ENCODE data around the gene ZNF787. TPM values are rescaled to one million over a fixed set of nuclear protein-coding genes. Genes with fewer than 3 reads are reported as not detected.

Gene ZNF787
- total and polyA plus RNA-seq, 2 of the 8 experiments (the other 6 are each of a cell fraction or from before 2014, with no cell fraction given) = 19.7 to 56.0 TPM

DNA sequence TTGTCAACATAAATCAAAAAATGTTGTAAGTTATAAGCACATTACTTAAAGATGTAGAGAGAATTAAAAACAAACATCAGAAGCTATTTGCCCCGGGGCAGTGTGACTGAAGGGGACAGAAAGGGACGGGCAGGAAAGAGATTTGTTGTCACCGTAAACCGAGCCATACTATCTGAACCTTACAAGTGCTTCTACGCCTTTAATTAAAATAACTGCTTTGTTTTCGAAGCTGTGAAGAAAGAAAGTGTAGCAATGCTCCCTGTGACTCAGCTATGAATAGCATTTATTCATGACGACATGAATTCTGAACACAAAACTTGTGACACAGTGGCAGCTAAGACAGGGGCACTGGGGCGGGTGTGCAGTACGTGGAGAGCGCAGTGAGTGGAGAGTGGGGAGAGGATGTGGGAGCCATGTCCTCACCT is 30.0 kb downstream of the ZNF787 start:
- POLR2A ChIA-PET (ENCODE audit: partially characterized antibody) = interaction anchor here (0.7 to 3.6 kb wide), 4 partner anchors 10 to 17 kb away, joined by 3 to 15 read pairs (median 3); no protein-coding TSS in a partner anchor
- no peak overlapping the region for H3K4me3 ChIP-seq (ENCODE audit: extremely low read depth in 1 of 4, insufficient read depth in 2 of 4, low read depth in 3 of 4, low read length in 4 of 4)

More for the DNA sequence above, 30.0 kb downstream of the ZNF787 start:
- Histone ChIP-seq H3K79me2 (ENCODE audit: control insufficient read depth in 1 of 2, insufficient read depth in 2 of 2, low read length in 2 of 2) (peaks cover 0 to 56% of the 10 kb centered on the region in 2 experiments; a peak in 2 of 4 replicates), H2BK120ac (replicated peaks; ENCODE audit: low read depth, low read length) (no peak overlapping the region), H4K5ac (ENCODE audit: insufficient read length, low read depth, low read length) (no peak overlapping the region), H3K4me2 (ENCODE audit: insufficient read depth in 1 of 2, low read depth in 2 of 2, low read length in 2 of 2) (no peak overlapping the region), H3K9ac (replicated peaks in 1 of 4; ENCODE audit: extremely low read depth in 1 of 4, low read depth in 3 of 4, low read length in 3 of 4) (no peak overlapping the region), H4K91ac (replicated peaks; ENCODE audit: insufficient read length, low read length) (no peak overlapping the region), H3K79me1 (ENCODE audit: low read depth, low read length) (peaks cover 21% of the 10 kb centered on the region), H3K4ac (replicated peaks; ENCODE audit: insufficient read length, low read depth, low read length) (no peak overlapping the region), H3K27ac (ENCODE audit: low read depth, low read length) (no peak overlapping the region), H2AK5ac (ENCODE audit: low read depth, low read length) (no peak overlapping the region), H3K14ac (ENCODE audit: insufficient read length) (no peak overlapping the region), H2BK12ac (ENCODE audit: low read depth, low read length) (no peak overlapping the region; the same call in 1 of the 2 replicates), H3K56ac (replicated peaks; ENCODE audit: insufficient read length, low read depth, low read length) (no peak overlapping the region), H4K20me1 (replicated peaks in 1 of 2; ENCODE audit: control insufficient read depth in 1 of 2, insufficient read depth in 2 of 2, low read length in 2 of 2) (peaks cover 17 to 30% of the 10 kb centered on the region in 2 experiments), H3K23me2 (ENCODE audit: low read depth, low read length) (no peaks in the 10 kb centered on the region), H3K23ac (ENCODE audit: insufficient read length) (no peak overlapping the region), H3K4me1 (replicated peaks in 1 of 4; ENCODE audit: control insufficient read depth in 3 of 4, insufficient read depth in 4 of 4, low read length in 3 of 4) (peaks cover 0 to 5% (median 0%) of the 10 kb centered on the region in 4 experiments; a peak in 1 of 7 replicates), H3K36me3 (ENCODE audit: control insufficient read depth in 2 of 4, insufficient read depth in 4 of 4, low read length in 3 of 4) (peaks cover 0 to 14% (median 6%) of the 10 kb centered on the region in 4 experiments; a peak in 5 of 8 replicates), H3K9me3 (ENCODE audit: insufficient read depth in 2 of 2, low read depth in 1 of 2, low read length in 1 of 2) (no peaks in the 10 kb centered on the region), H2AFZ (ENCODE audit: low read length) (no peak overlapping the region), H2BK20ac (ENCODE audit: low read length) (no peak overlapping the region), H2BK15ac (ENCODE audit: low read length) (no peak overlapping the region), H4K8ac (ENCODE audit: extremely low read depth, insufficient read depth, low read length) (no peak overlapping the region), H3K18ac (ENCODE audit: extremely low read depth, low read length) (no peak overlapping the region), H2BK5ac (ENCODE audit: low read depth, low read length) (no peak overlapping the region; the same call in 1 of the 2 replicates), H3K27me3 (replicated peaks in 1 of 4; ENCODE audit: control insufficient read depth in 3 of 4, extremely low read depth in 1 of 4, insufficient read depth in 3 of 4, low read length in 3 of 4) (no peaks in the 10 kb centered on the region)
- CTCF ChIA-PET (ENCODE audit: partially characterized antibody) = interaction anchor here (0.6 to 2.4 kb wide), 12 partner anchors 9 to 1224 kb away, joined by 3 to 11 read pairs (median 3); no protein-coding TSS in a partner anchor
- TF ChIP-seq KDM1A (IDR thresholded peaks at IDR 0.05; ENCODE audit: borderline replicate concordance, low read length) = no peak
- no peak for TF ChIP-seq TEAD4 (IDR thresholded peaks at IDR 0.05; ENCODE audit: low read depth, low read length)
- no peak for TF ChIP-seq CHD1 (IDR thresholded peaks at IDR 0.05; ENCODE audit: low read depth, low read length)
- no peak for TF ChIP-seq YY1 (IDR thresholded peaks at IDR 0.05; ENCODE audit: low read depth, low read length)
- no peak for TF ChIP-seq CEBPB (IDR thresholded peaks at IDR 0.05; ENCODE audit: low read depth, low read length)
- no peak for TF ChIP-seq RAD21 (IDR thresholded peaks at IDR 0.05 in 1 of 2, conservative IDR thresholded peaks at IDR 0.05 in 1 of 2; ENCODE audit: low read depth in 2 of 2, low read length in 2 of 2)
- WGBS, 2 experiments (ENCODE audit: extremely low coverage in 1 of 2, insufficient coverage in 1 of 2, insufficient read length in 1 of 2, insufficient replicate concordance in 2 of 2, low coverage in 1 of 2, low lambda C conversion rate in 2 of 2, missing lambda C conversion rate in 1 of 2) = 90% methylated on average over 10 of the region's 10 CpGs; no CpG with 5 or more reads in 1 of the 2 experiments
- DNase-seq (ENCODE audit: low read depth in 1 of 2, low spot score in 2 of 2) (no peak), FAIRE-seq (no peak)

Measured in H1 (cell line).